Measurements from ENCODE around the gene DRD4. TPM values are rescaled to one million over a fixed set of nuclear protein-coding genes. Genes with fewer than 3 reads are reported as not detected.

Gene DRD4
- total RNA-seq, 4 donors from 2014 or later = not detected

DNA sequence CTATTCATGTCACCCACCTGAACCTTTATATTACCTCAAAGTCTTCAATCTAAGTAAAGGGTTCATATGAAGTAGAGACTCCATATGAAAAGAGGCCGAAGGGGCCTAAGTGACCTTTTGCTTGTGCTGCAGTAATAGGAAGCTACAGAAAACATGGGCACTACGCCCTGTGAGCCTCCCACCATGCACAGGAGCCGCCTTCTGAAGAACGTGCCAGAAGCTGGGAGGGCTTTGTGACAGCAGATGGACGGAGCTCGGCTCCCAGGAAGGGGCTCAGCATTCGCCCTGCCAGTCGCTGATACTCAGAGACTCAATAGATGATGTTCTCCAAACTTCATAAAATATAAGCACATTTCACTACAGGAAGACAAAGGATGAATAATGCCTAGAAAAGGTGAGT, 36.8 kb downstream of the DRD4 start:
- H3K4me3 ChIP-seq = no peak overlapping the region
- H3K27ac ChIP-seq = no peak overlapping the region
- intact Hi-C loops (cut with DNase I; ENCODE audit: low total_unique reads) (no loop called here), in situ Hi-C loops (cut with MboI; ENCODE audit: low sequenced_read_pairs in 4 of 4) (no loop called here)
- H3K4me1 ChIP-seq = no peaks in the 10 kb centered on the region
- no peak for DNase-seq
- no peak for ATAC-seq
- H3K9me3 ChIP-seq = no peaks in the 10 kb centered on the region
- H3K36me3 ChIP-seq = peaks cover 0 to 41% of the 10 kb centered on the region in 2 donors
- no peaks in the 10 kb centered on the region for H3K27me3 ChIP-seq
- TF ChIP-seq POLR2A (IDR thresholded peaks at IDR 0.05) = no peak
- TF ChIP-seq, protein P1, sequence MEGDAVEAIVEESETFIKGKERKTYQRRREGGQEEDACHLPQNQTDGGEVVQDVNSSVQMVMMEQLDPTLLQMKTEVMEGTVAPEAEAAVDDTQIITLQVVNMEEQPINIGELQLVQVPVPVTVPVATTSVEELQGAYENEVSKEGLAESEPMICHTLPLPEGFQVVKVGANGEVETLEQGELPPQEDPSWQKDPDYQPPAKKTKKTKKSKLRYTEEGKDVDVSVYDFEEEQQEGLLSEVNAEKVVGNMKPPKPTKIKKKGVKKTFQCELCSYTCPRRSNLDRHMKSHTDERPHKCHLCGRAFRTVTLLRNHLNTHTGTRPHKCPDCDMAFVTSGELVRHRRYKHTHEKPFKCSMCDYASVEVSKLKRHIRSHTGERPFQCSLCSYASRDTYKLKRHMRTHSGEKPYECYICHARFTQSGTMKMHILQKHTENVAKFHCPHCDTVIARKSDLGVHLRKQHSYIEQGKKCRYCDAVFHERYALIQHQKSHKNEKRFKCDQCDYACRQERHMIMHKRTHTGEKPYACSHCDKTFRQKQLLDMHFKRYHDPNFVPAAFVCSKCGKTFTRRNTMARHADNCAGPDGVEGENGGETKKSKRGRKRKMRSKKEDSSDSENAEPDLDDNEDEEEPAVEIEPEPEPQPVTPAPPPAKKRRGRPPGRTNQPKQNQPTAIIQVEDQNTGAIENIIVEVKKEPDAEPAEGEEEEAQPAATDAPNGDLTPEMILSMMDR (IDR thresholded peaks at IDR 0.05 in 4 of 5, conservative IDR thresholded peaks at IDR 0.05 in 1 of 5) = no peak

DNA sequence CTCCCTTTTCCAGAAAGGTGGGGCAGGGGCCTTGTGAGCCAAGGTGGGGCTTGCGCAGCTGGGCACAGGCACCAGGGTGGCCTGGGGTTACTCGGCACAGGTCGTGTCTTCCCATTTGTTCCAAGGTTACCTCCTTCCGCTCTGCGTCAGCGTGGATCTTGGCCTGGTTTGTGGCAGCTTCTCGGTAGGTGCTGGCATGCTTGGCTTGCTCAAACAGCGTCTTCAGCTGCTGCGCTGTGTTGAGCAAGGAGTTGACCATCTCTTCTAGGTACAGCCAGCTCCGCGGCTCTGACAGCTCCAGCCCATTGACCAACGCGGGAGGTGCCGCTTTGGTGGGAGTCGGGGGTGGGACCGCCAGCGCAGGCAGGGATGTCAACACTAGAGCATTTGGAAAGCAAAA, 37.3 kb downstream of the DRD4 start:
- ATAC-seq = no peak

DNA sequence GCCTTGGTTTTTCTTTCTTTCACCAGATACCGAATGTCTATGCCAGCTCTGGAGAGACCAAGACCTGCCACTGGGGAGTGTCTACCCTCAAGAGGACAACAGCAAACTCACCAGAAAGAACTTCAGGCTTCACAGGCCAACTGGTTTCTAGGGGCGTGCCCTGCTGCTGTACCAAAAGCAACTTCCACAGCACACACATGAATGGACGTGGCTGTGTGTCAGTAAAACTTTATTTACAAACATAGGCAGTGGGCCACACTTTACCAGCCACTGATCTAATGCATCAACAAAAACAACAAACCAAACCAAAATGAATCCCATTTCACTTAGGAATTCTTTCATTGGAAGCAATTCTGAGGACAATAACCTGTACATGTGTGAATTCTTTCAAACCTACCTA, 41.2 kb downstream of the DRD4 start:
- no peak for DNase-seq
- Histone ChIP-seq H3K36me3 (peaks cover 0 to 50% of the 10 kb centered on the region in 2 donors), H3K9me3 (no peaks in the 10 kb centered on the region), H3K27me3 (no peaks in the 10 kb centered on the region), H3K4me3 (no peak overlapping the region), H3K4me1 (no peaks in the 10 kb centered on the region), H3K27ac (no peak overlapping the region)
- no peak for ATAC-seq
- TF ChIP-seq, protein P1 (IDR thresholded peaks at IDR 0.05 in 4 of 5, conservative IDR thresholded peaks at IDR 0.05 in 1 of 5) = no peak
- TF ChIP-seq POLR2A (IDR thresholded peaks at IDR 0.05) = no peak
- in situ Hi-C loops (cut with MboI; ENCODE audit: low sequenced_read_pairs in 4 of 4) = no loop called here
- intact Hi-C loops (cut with DNase I; ENCODE audit: low total_unique reads) = no loop called here

More for the DNA sequence above, 37.3 kb downstream of the DRD4 start:
- TF ChIP-seq, protein P1 (IDR thresholded peaks at IDR 0.05 in 4 of 5, conservative IDR thresholded peaks at IDR 0.05 in 1 of 5) = no peak
- TF ChIP-seq POLR2A (IDR thresholded peaks at IDR 0.05) = no peak
- Histone ChIP-seq H3K9me3 (no peaks in the 10 kb centered on the region), H3K4me3 (no peak overlapping the region), H3K27ac (no peak overlapping the region), H3K27me3 (no peaks in the 10 kb centered on the region), H3K36me3 (peaks cover 0 to 42% of the 10 kb centered on the region in 2 donors), H3K4me1 (no peaks in the 10 kb centered on the region)
- intact Hi-C loops (cut with DNase I; ENCODE audit: low total_unique reads) (no loop called here), in situ Hi-C loops (cut with MboI; ENCODE audit: low sequenced_read_pairs in 4 of 4) (no loop called here)
- no peak for DNase-seq

DNA sequence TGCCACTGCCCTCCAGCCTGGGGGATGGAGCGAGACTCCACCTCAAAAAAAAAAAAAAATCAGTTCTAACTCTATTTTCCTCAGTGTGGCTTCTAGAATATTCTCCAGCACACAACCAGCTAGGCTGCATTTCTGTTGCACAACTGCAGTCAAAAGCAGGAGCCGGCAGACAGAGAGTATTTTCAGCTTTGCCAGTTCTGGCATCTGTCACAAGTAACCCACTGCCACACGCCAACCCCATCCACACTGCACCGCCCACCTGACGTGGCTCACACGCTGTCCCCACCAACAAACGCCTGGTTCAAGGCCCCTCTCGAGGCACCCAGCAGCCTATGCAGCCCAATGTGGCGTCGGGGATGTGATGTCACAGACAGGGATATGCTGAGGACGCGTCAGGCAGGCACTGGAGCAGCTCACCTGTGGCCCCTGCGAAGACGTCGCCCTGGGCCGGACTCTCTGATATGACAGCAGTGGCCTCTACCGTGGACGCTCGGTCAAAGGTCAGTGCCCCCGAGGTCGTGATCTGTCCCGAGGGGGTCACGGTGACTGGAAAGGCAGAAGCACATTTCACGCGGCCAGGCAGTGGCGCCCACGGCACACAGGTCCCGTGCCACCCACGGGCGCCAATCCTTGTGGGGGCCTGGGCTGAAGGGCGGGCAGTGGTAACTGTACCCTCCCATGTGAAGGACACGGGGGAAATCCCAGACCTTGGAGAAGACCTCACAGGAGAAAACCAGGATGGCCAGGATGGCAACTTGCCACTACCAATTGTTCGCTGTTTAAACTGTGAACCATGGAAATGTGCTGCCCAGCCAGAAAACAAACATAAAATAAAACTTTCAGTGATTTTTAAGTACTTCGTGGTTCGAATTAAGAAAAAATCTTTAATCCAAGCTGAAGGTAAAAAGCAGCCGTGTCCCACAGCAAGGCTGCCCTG, 42.5 kb downstream of the DRD4 start:
- no peak for DNase-seq
- Histone ChIP-seq H3K4me1 (no peaks in the 10 kb centered on the region), H3K4me3 (no peak overlapping the region), H3K9me3 (no peaks in the 10 kb centered on the region), H3K27me3 (no peaks in the 10 kb centered on the region), H3K27ac (no peak overlapping the region), H3K36me3 (peaks cover 0 to 50% of the 10 kb centered on the region in 2 donors)
- ATAC-seq = no peak
- intact Hi-C loops (cut with DNase I; ENCODE audit: low total_unique reads) (no loop called here), in situ Hi-C loops (cut with MboI; ENCODE audit: low sequenced_read_pairs in 4 of 4) (no loop called here)
- TF ChIP-seq, protein P1 (IDR thresholded peaks at IDR 0.05 in 4 of 5, conservative IDR thresholded peaks at IDR 0.05 in 1 of 5) = no peak
